Calu3 (cell line): Measurements from ENCODE around the gene NRP1. TPM values are rescaled to one million over a fixed set of nuclear protein-coding genes. Genes with fewer than 3 reads are reported as not detected.

ENCODE experiments used
- BruUV-seq: library from RNA; stranded (reverse); fragments of 400-500 nt; replicated peaks from 2 replicates; lab custom pipeline; 2021; lab: Mats Ljungman, UMichigan
- CTCF ChIA-PET: fragments of 300-600 bp; sonication (Branson Sonifier 250); formaldehyde crosslinking; loops from one replicate; lab custom pipeline; 2022; ENCODE audit warnings: antibody characterized with exemption; lab: Charles Lee
- DNase-seq: peaks from one replicate; pipeline ENCODE4 v3.0.0; 2022
- H3K27ac Mint-ChIP-seq: one replicate; pipeline ENCODE4 v1.8.0; 2022; ENCODE audit warnings: mixed read lengths; ENCODE audit not compliant: unreplicated experiment
- H3K27me3 Mint-ChIP-seq: one replicate; pipeline ENCODE4 v1.8.0; 2022; ENCODE audit warnings: mixed read lengths; ENCODE audit not compliant: unreplicated experiment
- H3K36me3 Mint-ChIP-seq: one replicate; pipeline ENCODE4 v1.8.0; 2022; ENCODE audit warnings: mild to moderate bottlenecking, moderate library complexity, mixed read lengths; ENCODE audit not compliant: insufficient read depth, unreplicated experiment
- H3K4me1 Mint-ChIP-seq: one replicate; pipeline ENCODE4 v1.8.0; 2022; ENCODE audit warnings: mild to moderate bottlenecking, low read depth, mixed read lengths; ENCODE audit not compliant: unreplicated experiment
- H3K4me3 Mint-ChIP-seq: one replicate; pipeline ENCODE4 v1.8.0; 2022; ENCODE audit warnings: mild to moderate bottlenecking, low read depth, moderate library complexity, mixed read lengths; ENCODE audit not compliant: unreplicated experiment
- H3K9me3 Mint-ChIP-seq: one replicate; pipeline ENCODE4 v1.8.0; 2022; ENCODE audit warnings: low read depth, mixed read lengths; ENCODE audit not compliant: unreplicated experiment
- intact Hi-C: fragments of 100-400 bp; cut with micrococcal nuclease; formaldehyde crosslinking; loops from one replicate; pipeline ENCODE4 v1.10.0; 2022; ENCODE audit not compliant: unreplicated experiment
- total RNA-seq: library from RNA; stranded (reverse); gene quantifications from 2 replicates; pipeline ENCODE4 v1.2.3, GENCODE V29; 2022
- TF ChIP-seq, protein P1 (sequence below): fragments of 200-600 bp; IDR thresholded peaks from one replicate; pipeline ENCODE4 v1.8.0; 2022; ENCODE audit warnings: antibody characterized with exemption; ENCODE audit not compliant: unreplicated experiment

Gene NRP1
- total RNA-seq, 1 experiment from 2014 or later: 96.3 TPM

GRCh38 chr10:33310853-33311252, 23.6 kb downstream of the NRP1 start:
- CTCF ChIA-PET: no interaction called here
- H3K27ac Mint-ChIP-seq: no peak overlapping the region
- H3K9me3 Mint-ChIP-seq: no peaks in the 10 kb centered on the region
- intact Hi-C loops: no loop called here
- H3K36me3 Mint-ChIP-seq: peaks cover 26% of the 10 kb centered on the region
- no peak for DNase-seq
- TF ChIP-seq, protein P1, sequence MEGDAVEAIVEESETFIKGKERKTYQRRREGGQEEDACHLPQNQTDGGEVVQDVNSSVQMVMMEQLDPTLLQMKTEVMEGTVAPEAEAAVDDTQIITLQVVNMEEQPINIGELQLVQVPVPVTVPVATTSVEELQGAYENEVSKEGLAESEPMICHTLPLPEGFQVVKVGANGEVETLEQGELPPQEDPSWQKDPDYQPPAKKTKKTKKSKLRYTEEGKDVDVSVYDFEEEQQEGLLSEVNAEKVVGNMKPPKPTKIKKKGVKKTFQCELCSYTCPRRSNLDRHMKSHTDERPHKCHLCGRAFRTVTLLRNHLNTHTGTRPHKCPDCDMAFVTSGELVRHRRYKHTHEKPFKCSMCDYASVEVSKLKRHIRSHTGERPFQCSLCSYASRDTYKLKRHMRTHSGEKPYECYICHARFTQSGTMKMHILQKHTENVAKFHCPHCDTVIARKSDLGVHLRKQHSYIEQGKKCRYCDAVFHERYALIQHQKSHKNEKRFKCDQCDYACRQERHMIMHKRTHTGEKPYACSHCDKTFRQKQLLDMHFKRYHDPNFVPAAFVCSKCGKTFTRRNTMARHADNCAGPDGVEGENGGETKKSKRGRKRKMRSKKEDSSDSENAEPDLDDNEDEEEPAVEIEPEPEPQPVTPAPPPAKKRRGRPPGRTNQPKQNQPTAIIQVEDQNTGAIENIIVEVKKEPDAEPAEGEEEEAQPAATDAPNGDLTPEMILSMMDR: no peak
- no peaks in the 10 kb centered on the region for H3K27me3 Mint-ChIP-seq
- no TSS peak for BruUV-seq
- peaks cover 23% of the 10 kb centered on the region for H3K4me1 Mint-ChIP-seq
- H3K4me3 Mint-ChIP-seq: no peak overlapping the region

- no peak for DNase-seq
- H3K27ac Mint-ChIP-seq: no peak overlapping the region
- H3K4me3 Mint-ChIP-seq: no peak overlapping the region
- no peaks in the 10 kb centered on the region for H3K27me3 Mint-ChIP-seq
- no TSS peak for BruUV-seq
- intact Hi-C loops: no loop called here
- H3K36me3 Mint-ChIP-seq: peaks cover 24% of the 10 kb centered on the region
- TF ChIP-seq, protein P1: no peak
- no peaks in the 10 kb centered on the region for H3K9me3 Mint-ChIP-seq
- H3K4me1 Mint-ChIP-seq: peaks cover 11% of the 10 kb centered on the region
- CTCF ChIA-PET: no interaction called here
Observed at GRCh38 chr10:33309406-33309805, 25.1 kb downstream of the NRP1 start.

DNA sequence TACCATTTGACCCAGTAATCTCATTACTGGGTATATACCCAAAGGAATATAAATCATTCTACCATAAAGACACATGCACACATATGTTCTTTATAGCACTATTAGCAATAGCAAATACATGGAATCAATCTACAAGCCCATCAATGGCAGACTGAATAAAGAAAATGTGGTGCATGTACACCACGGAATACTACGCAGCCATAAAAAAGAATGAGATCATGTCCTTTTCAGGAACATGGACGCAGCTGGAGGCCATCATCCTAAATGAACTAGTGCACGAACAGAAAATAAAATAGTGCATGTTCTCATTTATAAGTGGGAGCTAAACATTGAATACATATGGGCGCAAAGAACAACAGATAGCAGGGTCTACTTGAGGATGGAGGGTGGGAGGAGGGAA, 26.6 kb downstream of the NRP1 start:
- H3K9me3 Mint-ChIP-seq: no peaks in the 10 kb centered on the region
- intact Hi-C loops: no loop called here
- H3K4me1 Mint-ChIP-seq: peaks cover 3% of the 10 kb centered on the region
- no peak for DNase-seq
- CTCF ChIA-PET: no interaction called here
- H3K27ac Mint-ChIP-seq: no peak overlapping the region
- H3K4me3 Mint-ChIP-seq: no peak overlapping the region
- peaks cover 27% of the 10 kb centered on the region for H3K36me3 Mint-ChIP-seq
- no peaks in the 10 kb centered on the region for H3K27me3 Mint-ChIP-seq
- TF ChIP-seq, protein P1: no peak
- no TSS peak for BruUV-seq

GRCh38 chr10:33306701-33307519, 27.6 kb downstream of the NRP1 start:
- Mint-ChIP-seq H3K4me3 (no peak overlapping the region), H3K36me3 (peaks cover 27% of the 10 kb centered on the region), H3K27ac (no peak overlapping the region), H3K9me3 (no peaks in the 10 kb centered on the region), H3K4me1 (no peaks in the 10 kb centered on the region), H3K27me3 (no peaks in the 10 kb centered on the region)
- intact Hi-C loops: no loop called here
- no TSS peak for BruUV-seq
- DNase-seq: no peak
- CTCF ChIA-PET: no interaction called here
- TF ChIP-seq, protein P1: no peak
